NCI-H2107 treated with DMSO at 0.1 percent for 48 hours (cell line): ENCODE data around the gene CD160.

Experiments
- DNase-seq: peaks from one replicate; lab custom pipeline; 2025; ENCODE audit not compliant: unreplicated experiment; lab: John Stamatoyannopoulos, UW

The CD160 gene

DNA sequence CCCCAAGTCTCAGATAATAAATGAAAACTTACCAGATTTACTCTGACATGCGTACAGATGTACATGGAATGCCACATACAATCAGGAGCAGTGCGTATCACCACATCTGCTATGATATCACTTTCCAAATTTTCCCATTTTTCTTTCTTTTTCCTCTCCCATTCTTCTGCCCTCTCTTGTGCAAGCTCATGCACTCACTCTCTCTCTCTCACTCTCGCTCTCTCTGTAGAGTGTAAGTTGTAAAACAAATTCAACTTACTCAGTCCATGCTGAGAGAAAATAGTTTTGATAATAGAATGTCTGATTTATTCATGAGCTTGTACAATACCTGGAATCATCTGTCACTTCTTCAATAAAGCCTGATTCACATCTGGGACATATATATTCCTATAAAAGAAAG is 69.3 kb downstream of the CD160 start:
- DNase-seq, result no peak
